HG02943 (cell line): Measurements from ENCODE around the gene SLC2A8.

Experiments
- ATAC-seq: cut with Tn5 transposase; IDR thresholded peaks from one replicate; pipeline ENCODE4 v1.9.1; 2021; ENCODE audit warnings: mild to moderate bottlenecking, low read depth, moderate library complexity; ENCODE audit not compliant: unreplicated experiment

The SLC2A8 gene

GRCh38 chr9:127424676-127424999 is 27.7 kb downstream of the SLC2A8 start:
- peak; percentile 7 for ATAC-seq

- no peak for ATAC-seq
These were observed 29.8 kb downstream of the SLC2A8 start for GRCh38 chr9:127426756-127427155.

GRCh38 chr9:127428348-127428747 is 31.4 kb downstream of the SLC2A8 start:
- no peak for ATAC-seq

GRCh38 chr9:127430415-127430814 is 33.4 kb downstream of the SLC2A8 start:
- ATAC-seq: no peak

GRCh38 chr9:127437497-127438264 is 40.7 kb downstream of the SLC2A8 start:
- ATAC-seq: no peak

GRCh38 chr9:127438394-127438793 is 41.4 kb downstream of the SLC2A8 start:
- no peak for ATAC-seq

- no peak for ATAC-seq
These were observed 47.4 kb downstream of the SLC2A8 start for GRCh38 chr9:127444283-127444920.

- no peak for ATAC-seq
These were observed 48.2 kb downstream of the SLC2A8 start for GRCh38 chr9:127444921-127445850.

GRCh38 chr9:127445851-127446712 is 49.1 kb downstream of the SLC2A8 start:
- no peak for ATAC-seq

GRCh38 chr9:127446713-127447415 is 49.9 kb downstream of the SLC2A8 start:
- no peak for ATAC-seq

GRCh38 chr9:127447416-127448111 is 50.6 kb downstream of the SLC2A8 start:
- no peak for ATAC-seq

GRCh38 chr9:127448112-127448805 is 51.3 kb downstream of the SLC2A8 start:
- ATAC-seq: no peak

GRCh38 chr9:127449332-127449966 is 52.5 kb downstream of the SLC2A8 start:
- no peak for ATAC-seq

GRCh38 chr9:127450243-127450760 is 53.3 kb downstream of the SLC2A8 start:
- ATAC-seq: no peak

GRCh38 chr9:127450830-127451607 is 54.0 kb downstream of the SLC2A8 start, which contains the start of the genes LRSAM1 and RPL12:
TSS of gene LRSAM1 (plus strand) at chr9:127451510. CDS start at chr9:127454528, 3,018 bp downstream.
TSS of gene RPL12 (minus strand) at chr9:127451406. CDS start at chr9:127451317, 89 bp downstream.
- ATAC-seq: peak; percentile 53

GRCh38 chr9:127451608-127451857 is 54.6 kb downstream of the SLC2A8 start:
- ATAC-seq: no peak
